HEK293T (cell line): ENCODE measurements around the gene TMEM42.

Source experiments
- ARNT ChIP-seq: fragments of 450-650 bp; IDR thresholded peaks from 2 replicates; pipeline ENCODE4 v1.6.1; 2017; ENCODE audit warnings: mild to moderate bottlenecking
- BHLHE40 ChIP-seq: fragments of 450-650 bp; IDR thresholded peaks from 2 replicates; pipeline ENCODE4 v1.6.1; 2016; ENCODE audit warnings: mild to moderate bottlenecking, moderate library complexity, borderline replicate concordance
- ELF4 ChIP-seq: fragments of 450-650 bp; IDR thresholded peaks from 2 replicates; pipeline ENCODE4 v1.6.1; 2017; ENCODE audit warnings: antibody characterized with exemption
- FOXA1 ChIP-seq: fragments of 450-650 bp; IDR thresholded peaks from 2 replicates; pipeline ENCODE4 v1.6.1; 2016; ENCODE audit warnings: mild to moderate bottlenecking
- FOXK2 ChIP-seq: fragments of 450-650 bp; IDR thresholded peaks from 2 replicates; pipeline ENCODE4 v1.6.1; 2016; ENCODE audit warnings: mild to moderate bottlenecking
- FOXM1 ChIP-seq: fragments of 450-650 bp; IDR thresholded peaks from 2 replicates; pipeline ENCODE4 v1.6.1; 2017; ENCODE audit warnings: mild to moderate bottlenecking, borderline replicate concordance
- HDGF ChIP-seq: fragments of 450-650 bp; IDR thresholded peaks from 2 replicates; pipeline ENCODE4 v1.6.1; 2017; ENCODE audit warnings: antibody characterized with exemption, borderline replicate concordance
- L3MBTL2 ChIP-seq: fragments of 450-650 bp; conservative IDR thresholded peaks from 2 replicates; pipeline ENCODE4 v1.6.1; 2016; ENCODE audit warnings: mild to moderate bottlenecking
- LEF1 ChIP-seq: fragments of 450-650 bp; IDR thresholded peaks from 2 replicates; pipeline ENCODE4 v1.6.1; 2017; ENCODE audit warnings: mild to moderate bottlenecking, borderline replicate concordance
- NFRKB ChIP-seq: fragments of 450-650 bp; IDR thresholded peaks from 2 replicates; pipeline ENCODE4 v1.6.1; 2016; ENCODE audit warnings: mild to moderate bottlenecking, moderate library complexity
- SP1 ChIP-seq: fragments of 450-650 bp; IDR thresholded peaks from 2 replicates; pipeline ENCODE4 v1.6.1; 2017
- SUZ12 ChIP-seq: fragments of 450-650 bp; IDR thresholded peaks from 2 replicates; pipeline ENCODE4 v1.6.1; 2016; ENCODE audit warnings: mild to moderate bottlenecking
- ZNF384 ChIP-seq: fragments of 450-650 bp; IDR thresholded peaks from 2 replicates; pipeline ENCODE4 v1.6.1; 2016
- TF ChIP-seq, protein P1 (sequence below): fragments of 450-650 bp; IDR thresholded peaks from 2 replicates; pipeline ENCODE4 v1.6.1; 2016

DNA sequence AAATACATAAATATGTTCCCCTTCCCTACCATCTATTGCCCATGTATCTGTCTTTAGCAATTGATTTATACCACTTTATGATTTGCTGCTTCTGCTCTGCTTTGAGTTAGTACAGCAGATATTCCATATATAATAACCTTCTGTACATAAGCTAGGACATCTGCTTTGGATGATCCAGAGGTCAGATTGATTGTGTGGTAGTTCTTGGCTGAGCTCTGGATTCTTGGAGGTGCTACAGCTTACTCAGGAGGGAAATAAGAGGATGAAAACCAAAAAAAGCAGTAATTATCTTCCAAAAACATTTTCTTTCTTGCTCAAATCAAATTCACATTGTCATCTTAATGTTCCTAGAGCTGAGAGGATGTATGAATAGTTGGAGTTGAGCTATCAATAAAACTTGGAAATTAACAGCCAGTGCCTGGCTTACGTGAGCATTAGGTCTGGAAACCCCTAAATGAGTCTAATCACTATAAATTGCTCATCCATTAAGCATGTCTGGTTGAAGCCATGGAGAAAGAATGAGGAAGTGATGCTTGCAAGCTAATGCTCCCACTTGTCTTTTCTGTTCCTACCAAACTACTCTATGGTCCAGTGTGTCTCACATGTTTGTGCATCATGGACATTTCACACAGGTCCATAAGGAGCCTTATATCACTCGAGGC lies 36.3 kb upstream of the TMEM42 start:
- TF ChIP-seq FOXM1 (no peak), BHLHE40 (no peak), SP1 (no peak), ARNT (no peak), FOXA1 (no peak), FOXK2 (no peak), NFRKB (no peak), LEF1 (no peak), SUZ12 (no peak), ZNF384 (no peak), ELF4 (no peak), L3MBTL2 (no peak), HDGF (no peak)
- TF ChIP-seq, protein P1, sequence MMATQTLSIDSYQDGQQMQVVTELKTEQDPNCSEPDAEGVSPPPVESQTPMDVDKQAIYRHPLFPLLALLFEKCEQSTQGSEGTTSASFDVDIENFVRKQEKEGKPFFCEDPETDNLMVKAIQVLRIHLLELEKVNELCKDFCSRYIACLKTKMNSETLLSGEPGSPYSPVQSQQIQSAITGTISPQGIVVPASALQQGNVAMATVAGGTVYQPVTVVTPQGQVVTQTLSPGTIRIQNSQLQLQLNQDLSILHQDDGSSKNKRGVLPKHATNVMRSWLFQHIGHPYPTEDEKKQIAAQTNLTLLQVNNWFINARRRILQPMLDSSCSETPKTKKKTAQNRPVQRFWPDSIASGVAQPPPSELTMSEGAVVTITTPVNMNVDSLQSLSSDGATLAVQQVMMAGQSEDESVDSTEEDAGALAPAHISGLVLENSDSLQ = no peak
